Muscle layer of colon (tissue), 2 donors: Measurements from ENCODE around the gene SERTAD2.

Experiments
- H3K27ac ChIP-seq: one replicate; pipeline ENCODE4 v1.7.0; 2013; ENCODE audit warnings: low read depth, mild to moderate bottlenecking, low read length, moderate library complexity
- H3K27me3 ChIP-seq, 2 donors: one replicate each; pipeline ENCODE4 v1.7.0; 2013; ENCODE audit warnings: low read length in 2 of 2, mild to moderate bottlenecking in 2 of 2; ENCODE audit not compliant: insufficient read depth in 2 of 2, control insufficient read depth in 1 of 2
- H3K36me3 ChIP-seq: one replicate; pipeline ENCODE4 v1.7.0; 2013; ENCODE audit warnings: mild to moderate bottlenecking, low read length; ENCODE audit not compliant: insufficient read depth
- H3K4me1 ChIP-seq: one replicate; pipeline ENCODE4 v1.7.0; 2013; ENCODE audit warnings: mild to moderate bottlenecking, low read length; ENCODE audit not compliant: insufficient read depth
- H3K4me3 ChIP-seq, 2 donors: one replicate each; pipeline ENCODE4 v1.7.0; 2013; ENCODE audit warnings: low read length in 2 of 2, low read depth in 1 of 2, mild to moderate bottlenecking in 1 of 2, moderate library complexity in 1 of 2
- H3K9ac ChIP-seq: one replicate; pipeline ENCODE4 v1.7.0; 2013; ENCODE audit warnings: low read length
- H3K9me3 ChIP-seq: one replicate; pipeline ENCODE4 v1.7.0; 2013; ENCODE audit warnings: mild to moderate bottlenecking, low read length
- donor health status: abdominal sarcoma.
- donor health status: Adenocarcinoma of cecum.

The SERTAD2 gene

DNA sequence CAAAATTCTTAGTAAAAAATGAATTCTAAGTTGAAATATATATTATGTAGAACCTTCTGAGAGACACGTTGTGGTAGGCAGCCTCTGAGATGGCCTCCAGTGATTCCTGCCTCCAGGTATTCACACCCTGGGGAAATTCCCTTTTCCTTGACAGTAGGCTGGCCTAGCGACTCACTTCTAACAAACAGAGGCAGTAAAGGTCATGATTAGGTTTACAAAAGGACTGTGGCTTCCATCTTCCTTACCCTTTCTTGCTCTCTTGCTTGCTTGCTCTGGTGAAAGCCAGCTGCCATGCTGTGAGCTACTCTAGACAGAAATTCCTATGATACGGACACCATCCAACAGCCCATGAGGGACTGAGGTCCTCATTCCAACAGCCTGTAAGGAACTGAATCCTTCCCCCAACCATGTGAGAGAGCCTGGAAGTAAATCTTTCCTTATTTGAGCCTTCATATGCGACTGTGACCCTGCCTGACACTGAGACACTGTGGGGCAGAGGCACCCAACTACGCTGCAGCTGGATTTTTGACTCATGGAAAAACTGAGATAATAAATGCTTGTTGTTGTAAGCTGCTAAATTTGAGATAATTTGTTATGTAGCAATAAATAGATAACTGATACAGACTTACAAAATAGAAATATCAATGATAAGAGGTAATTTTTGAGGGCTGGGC, 32.7 kb upstream of the SERTAD2 start:
- H3K27me3 ChIP-seq: no peaks in the 10 kb centered on the region
- H3K9me3 ChIP-seq: no peaks in the 10 kb centered on the region
- H3K27ac ChIP-seq: no peak overlapping the region
- no peak overlapping the region for H3K4me3 ChIP-seq
- no peaks in the 10 kb centered on the region for H3K4me1 ChIP-seq
- H3K36me3 ChIP-seq: no peaks in the 10 kb centered on the region
- H3K9ac ChIP-seq: no peak overlapping the region

DNA sequence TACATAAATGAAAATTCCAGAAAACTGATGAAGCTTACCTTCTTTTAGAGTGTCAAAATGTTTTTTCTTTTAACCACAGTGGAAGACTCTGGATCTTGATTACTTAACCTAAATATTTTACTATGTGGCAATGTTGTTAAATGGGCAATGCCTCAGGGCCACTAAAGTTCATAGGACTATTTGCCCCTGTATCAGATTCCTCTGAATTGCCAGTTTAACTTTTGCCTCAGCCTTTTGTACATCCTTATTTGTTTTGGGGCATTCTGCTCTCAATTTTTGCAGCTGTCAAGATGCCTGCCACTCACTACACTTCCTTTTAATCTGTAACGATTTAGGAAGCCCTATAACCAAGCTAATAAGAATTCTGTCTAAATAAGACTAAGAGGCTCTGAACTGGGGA, 31.7 kb upstream of the SERTAD2 start:
- Histone ChIP-seq H3K27me3 (no peaks in the 10 kb centered on the region), H3K36me3 (no peaks in the 10 kb centered on the region), H3K4me3 (no peak overlapping the region), H3K4me1 (no peaks in the 10 kb centered on the region), H3K27ac (no peak overlapping the region), H3K9me3 (no peaks in the 10 kb centered on the region), H3K9ac (no peak overlapping the region)

DNA sequence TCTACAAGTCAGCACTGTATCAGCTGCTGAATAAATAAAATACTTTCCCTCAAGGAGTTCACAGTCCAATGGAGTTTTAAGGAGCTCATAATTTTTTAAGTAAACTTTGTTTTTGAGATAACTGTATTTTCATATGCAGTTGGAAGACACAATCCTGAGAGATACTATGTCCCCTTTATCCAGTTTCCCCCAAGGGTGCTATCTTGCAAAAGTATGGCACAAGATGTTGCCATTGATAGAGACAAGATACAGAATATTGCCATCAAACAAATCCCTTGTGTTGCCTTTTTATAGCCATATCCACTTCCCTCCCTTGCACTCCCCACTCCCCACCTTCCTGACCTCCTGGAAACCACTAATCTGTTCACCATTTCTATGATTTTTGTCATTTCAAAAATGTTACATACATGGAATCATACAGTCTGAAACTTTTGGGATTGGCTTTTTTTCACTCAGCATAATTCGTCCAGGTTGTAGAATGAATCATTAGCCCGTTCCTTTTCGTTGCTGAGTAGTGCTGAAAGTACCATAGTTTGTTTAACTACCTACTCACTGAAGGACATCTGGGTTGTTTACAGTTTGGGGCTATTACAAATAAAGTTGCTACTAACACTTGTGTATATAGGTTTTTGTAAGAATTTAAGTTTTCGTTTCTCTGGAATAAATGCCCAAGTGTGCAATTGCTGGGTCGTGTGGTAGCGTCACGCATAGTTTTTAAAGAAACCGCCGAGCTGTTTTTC, 30.2 kb upstream of the SERTAD2 start:
- H3K9me3 ChIP-seq: no peaks in the 10 kb centered on the region
- H3K4me1 ChIP-seq: no peaks in the 10 kb centered on the region

DNA sequence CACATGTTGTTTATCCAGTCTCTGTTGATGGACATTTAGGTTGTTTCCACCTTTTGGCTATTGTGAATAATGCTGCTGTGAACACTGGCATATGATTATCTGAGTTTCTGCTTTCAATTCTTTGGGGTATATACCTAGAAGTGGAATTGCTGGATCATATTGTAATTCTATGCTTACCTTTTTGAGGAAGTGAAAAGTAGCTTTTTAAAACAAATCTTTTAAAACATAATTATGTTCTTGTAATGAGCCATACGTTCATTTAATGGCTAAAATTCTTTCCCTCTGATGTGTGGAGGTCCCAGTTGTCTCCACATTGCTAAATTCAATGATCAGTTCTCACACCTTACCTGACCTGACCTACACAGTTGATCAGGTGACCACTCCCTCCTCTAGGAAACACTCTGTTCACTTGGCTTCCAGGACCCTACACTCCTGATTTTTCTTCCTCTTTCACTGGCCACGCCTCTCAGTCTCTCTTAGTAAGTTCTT, 27.8 kb upstream of the SERTAD2 start:
- Histone ChIP-seq H3K4me1 (no peaks in the 10 kb centered on the region), H3K9ac (no peak overlapping the region), H3K4me3 (no peak overlapping the region), H3K36me3 (no peaks in the 10 kb centered on the region), H3K9me3 (no peaks in the 10 kb centered on the region), H3K27me3 (no peaks in the 10 kb centered on the region), H3K27ac (no peak overlapping the region)

More for the DNA sequence above, 30.2 kb upstream of the SERTAD2 start:
- Histone ChIP-seq H3K9ac (no peak overlapping the region), H3K27me3 (no peaks in the 10 kb centered on the region), H3K4me3 (no peak overlapping the region), H3K27ac (no peak overlapping the region), H3K36me3 (no peaks in the 10 kb centered on the region)

DNA sequence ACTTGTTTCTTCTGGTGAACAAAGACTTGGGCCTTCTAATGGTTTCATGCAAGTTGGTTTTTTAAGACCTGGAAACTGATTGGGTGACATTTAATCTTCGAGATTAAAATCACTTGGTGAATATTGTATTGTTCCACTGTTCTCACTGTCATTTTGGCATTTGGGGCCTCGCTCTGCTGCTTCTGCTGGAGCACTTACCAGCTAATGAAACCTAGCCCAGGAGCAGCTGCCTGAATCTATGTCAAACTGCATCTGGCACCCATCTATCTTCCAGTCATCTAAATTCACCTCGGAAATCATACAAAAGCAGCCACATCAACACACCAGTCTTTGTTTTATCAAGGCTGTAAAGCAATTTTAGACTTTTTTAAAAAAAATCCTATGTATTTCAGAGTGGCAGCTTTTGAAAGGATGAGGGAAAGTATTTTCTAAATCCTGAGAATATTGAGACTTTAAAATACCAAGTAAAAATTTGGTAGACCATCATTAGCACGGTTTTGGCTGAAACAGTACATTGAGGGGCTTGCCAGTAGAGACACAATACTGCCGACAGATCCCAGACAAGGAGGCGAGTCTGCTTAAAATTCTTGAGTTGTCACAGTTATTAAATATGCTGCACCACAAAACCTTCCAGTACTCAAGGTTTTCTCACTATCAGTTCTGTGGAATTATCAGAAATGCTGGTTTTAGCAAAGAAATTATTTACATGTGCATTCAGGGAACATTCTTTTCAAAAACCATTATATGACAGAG, 26.1 kb upstream of the SERTAD2 start:
- H3K27me3 ChIP-seq: no peaks in the 10 kb centered on the region
- no peak overlapping the region for H3K9ac ChIP-seq
- no peaks in the 10 kb centered on the region for H3K9me3 ChIP-seq
- H3K27ac ChIP-seq: no peak overlapping the region
- H3K4me1 ChIP-seq: no peaks in the 10 kb centered on the region
- no peak overlapping the region for H3K4me3 ChIP-seq
- H3K36me3 ChIP-seq: no peaks in the 10 kb centered on the region

DNA sequence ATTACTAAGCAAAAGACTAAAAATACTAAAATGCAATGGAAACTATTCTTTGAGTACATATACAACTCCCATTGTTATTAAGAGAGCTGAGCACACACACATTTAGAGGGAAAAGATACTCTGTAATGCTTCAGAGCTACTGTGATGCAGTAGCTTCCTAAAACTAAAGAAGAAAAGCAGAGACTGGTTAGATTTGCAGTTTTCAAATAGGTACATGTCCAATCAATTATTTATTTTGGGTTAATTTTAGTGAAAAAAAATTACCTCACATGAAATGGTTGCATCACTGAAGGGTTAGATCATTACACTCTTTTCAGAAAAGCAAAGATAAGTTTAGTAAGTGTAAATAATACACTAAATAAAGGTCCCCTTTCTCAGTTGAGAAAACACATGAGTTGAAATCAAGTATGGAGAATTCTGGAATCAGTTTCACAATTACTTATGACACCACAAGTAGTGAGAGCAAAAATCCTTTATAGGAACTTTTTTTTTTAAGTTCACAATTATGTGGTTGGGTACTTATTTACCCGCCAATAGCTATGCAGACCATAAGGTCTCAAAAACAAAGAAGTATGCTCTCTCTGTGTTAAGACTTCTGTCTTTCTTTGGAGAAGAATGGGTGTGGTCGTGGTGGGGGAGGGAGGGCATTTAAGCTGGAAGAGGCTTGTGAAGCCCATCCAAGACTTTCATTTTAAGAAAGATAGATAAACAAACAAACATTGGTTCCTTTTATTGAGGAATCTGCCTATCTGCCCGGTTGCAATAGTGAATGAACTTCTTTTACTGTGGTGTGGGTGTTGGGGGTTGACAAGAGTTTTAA, 25.3 kb upstream of the SERTAD2 start:
- Histone ChIP-seq H3K4me1 (no peaks in the 10 kb centered on the region), H3K27ac (no peak overlapping the region), H3K36me3 (no peaks in the 10 kb centered on the region)

DNA sequence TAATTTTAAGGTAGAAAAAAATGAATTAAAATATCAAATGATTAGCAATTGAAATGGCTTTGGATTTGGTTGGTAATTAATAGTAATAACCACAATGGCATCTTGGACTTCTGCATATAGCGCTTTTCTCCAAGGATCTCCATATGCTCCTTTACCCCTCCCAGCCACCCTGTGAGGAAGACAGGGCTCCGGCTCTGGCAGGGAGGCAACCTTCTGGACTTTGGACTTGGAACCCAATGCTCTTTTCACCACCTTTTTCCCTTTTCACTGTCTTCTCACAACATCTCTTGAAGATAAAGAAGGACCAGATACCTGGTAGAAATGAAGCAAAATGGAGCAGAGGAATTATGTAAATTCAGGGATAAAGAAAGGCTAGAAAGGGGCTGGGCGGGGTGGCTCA, 23.8 kb upstream of the SERTAD2 start:
- H3K27me3 ChIP-seq: no peaks in the 10 kb centered on the region
- no peaks in the 10 kb centered on the region for H3K4me1 ChIP-seq
- H3K9me3 ChIP-seq: no peaks in the 10 kb centered on the region
- H3K9ac ChIP-seq: no peak overlapping the region
- no peak overlapping the region for H3K4me3 ChIP-seq
- H3K36me3 ChIP-seq: no peaks in the 10 kb centered on the region
- H3K27ac ChIP-seq: no peak overlapping the region

More for the DNA sequence above, 25.3 kb upstream of the SERTAD2 start:
- Histone ChIP-seq H3K27me3 (no peaks in the 10 kb centered on the region), H3K9me3 (no peaks in the 10 kb centered on the region), H3K4me3 (no peak overlapping the region), H3K9ac (no peak overlapping the region)

DNA sequence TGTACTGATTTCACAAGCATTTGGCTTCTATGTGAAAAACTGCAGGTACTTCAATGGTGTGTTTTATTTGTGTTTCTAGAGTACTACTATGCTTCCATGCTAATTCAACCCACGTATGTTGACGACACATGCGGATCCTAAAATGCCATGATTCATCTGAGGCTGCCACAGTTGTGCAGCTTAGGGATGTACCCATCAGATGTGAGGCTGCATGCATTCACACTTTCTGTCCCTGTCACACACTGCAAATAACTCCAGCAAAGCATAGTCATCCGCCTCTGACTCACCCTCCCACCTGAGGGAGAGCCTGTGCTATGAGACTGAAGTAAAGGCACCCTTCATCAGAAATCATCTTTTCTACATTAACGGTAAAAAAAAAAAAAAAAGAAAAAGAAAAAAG, 22.1 kb upstream of the SERTAD2 start:
- no peak overlapping the region for H3K4me3 ChIP-seq
- H3K27ac ChIP-seq: no peak overlapping the region
- no peak overlapping the region for H3K9ac ChIP-seq
- no peaks in the 10 kb centered on the region for H3K9me3 ChIP-seq
- H3K4me1 ChIP-seq: no peaks in the 10 kb centered on the region
- no peaks in the 10 kb centered on the region for H3K36me3 ChIP-seq
- H3K27me3 ChIP-seq: no peaks in the 10 kb centered on the region

DNA sequence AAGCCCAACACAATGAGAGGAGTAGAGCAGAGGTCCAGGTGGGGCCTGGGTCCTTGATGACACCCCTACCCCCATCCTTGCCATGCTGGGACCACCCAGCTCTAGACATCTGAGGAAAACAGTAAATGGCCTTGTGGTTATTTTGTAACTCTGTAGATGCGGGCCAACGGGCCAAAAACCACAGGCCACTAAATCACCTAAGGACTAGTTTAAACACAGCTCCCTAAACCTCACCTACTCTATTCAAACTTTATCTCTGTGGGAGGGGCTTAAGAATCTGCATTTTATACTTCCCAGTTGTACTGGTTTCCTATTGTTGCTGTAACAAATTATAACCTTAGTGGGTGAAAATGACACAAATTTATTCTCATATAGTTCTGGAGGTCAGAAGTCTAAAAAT, 19.0 kb upstream of the SERTAD2 start:
- Histone ChIP-seq H3K27me3 (no peaks in the 10 kb centered on the region), H3K9me3 (no peaks in the 10 kb centered on the region), H3K9ac (no peak overlapping the region), H3K27ac (no peak overlapping the region), H3K4me1 (no peaks in the 10 kb centered on the region), H3K4me3 (no peak overlapping the region), H3K36me3 (no peaks in the 10 kb centered on the region)

DNA sequence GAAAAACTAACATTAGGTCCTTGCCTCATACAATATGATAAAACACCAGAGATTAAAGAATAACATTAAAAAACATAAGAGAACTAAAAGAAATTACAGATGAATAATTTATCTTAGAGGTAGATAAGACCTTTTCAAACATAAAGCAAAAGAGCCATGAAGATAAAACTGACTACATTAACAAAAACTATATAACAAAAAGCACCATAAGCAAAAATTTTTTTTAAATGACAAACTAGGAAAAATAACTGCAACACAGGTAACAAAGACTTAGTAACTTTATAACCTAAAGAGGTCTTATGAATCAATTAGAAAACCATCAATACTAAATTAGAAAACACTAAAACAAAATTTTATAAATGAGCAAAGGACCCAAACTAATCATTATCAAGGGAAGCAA, 16.3 kb upstream of the SERTAD2 start:
- Histone ChIP-seq H3K36me3 (no peaks in the 10 kb centered on the region), H3K4me1 (no peaks in the 10 kb centered on the region), H3K27ac (no peak overlapping the region), H3K4me3 (no peak overlapping the region), H3K9ac (no peak overlapping the region), H3K9me3 (no peaks in the 10 kb centered on the region), H3K27me3 (no peaks in the 10 kb centered on the region)

DNA sequence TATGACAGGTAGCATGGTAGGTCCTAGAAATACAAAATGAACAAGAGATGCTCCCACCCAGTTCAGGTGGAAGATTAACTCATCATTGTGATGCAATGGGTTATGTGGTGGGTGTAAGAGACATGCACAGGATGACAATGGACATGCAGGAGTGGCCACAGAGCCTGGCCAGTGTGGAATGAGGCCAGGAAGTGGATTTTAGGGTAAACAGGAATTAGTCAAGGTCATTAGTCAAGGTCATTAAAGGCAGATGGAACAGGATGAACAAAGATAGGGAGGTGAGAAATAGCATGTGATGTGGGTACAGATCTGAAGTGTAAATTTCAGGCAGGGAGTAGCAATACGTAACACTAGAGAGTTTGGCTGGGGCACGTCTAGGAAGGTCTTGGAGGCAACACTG, 15.6 kb upstream of the SERTAD2 start:
- no peak overlapping the region for H3K9ac ChIP-seq
- no peak overlapping the region for H3K27ac ChIP-seq
- H3K9me3 ChIP-seq: no peaks in the 10 kb centered on the region
- H3K4me3 ChIP-seq: no peak overlapping the region
- no peaks in the 10 kb centered on the region for H3K27me3 ChIP-seq
- no peaks in the 10 kb centered on the region for H3K4me1 ChIP-seq
- no peaks in the 10 kb centered on the region for H3K36me3 ChIP-seq
